AG04449 (cell line): Measurements from ENCODE around the gene KCNMA1.

Experiments used
- CTCF ChIA-PET: fragments of 350-600 bp; formaldehyde crosslinking; extraction: SDS; loops from one replicate; lab custom pipeline; 2021; ENCODE audit warnings: antibody characterized with exemption; lab: Yijun Ruan, JAX
- POLR2A ChIA-PET: fragments of 400-600, 350-600 bp; formaldehyde crosslinking; extraction: SDS; loops from one replicate; lab custom pipeline; 2020; ENCODE audit warnings: antibody characterized with exemption, inconsistent platforms; lab: Yijun Ruan, JAX
- DNase-seq: peaks from one replicate; pipeline ENCODE4 v3.0.0-alpha.2; 2010; ENCODE audit warnings: low read depth, low spot score
- H3K4me3 ChIP-seq: 2 replicates; pipeline ENCODE4 v1.5.1; 2011; ENCODE audit warnings: low read depth, mild to moderate bottlenecking, control low read depth, low read length
- TF ChIP-seq, protein P1 (sequence below): IDR thresholded peaks from one replicate; pipeline ENCODE4 v1.5.1; 2011; ENCODE audit warnings: mild to moderate bottlenecking, moderate library complexity, low read length, control low read depth, inconsistent platforms; ENCODE audit not compliant: insufficient read depth; ENCODE audit errors: missing control alignments

Gene KCNMA1

DNA sequence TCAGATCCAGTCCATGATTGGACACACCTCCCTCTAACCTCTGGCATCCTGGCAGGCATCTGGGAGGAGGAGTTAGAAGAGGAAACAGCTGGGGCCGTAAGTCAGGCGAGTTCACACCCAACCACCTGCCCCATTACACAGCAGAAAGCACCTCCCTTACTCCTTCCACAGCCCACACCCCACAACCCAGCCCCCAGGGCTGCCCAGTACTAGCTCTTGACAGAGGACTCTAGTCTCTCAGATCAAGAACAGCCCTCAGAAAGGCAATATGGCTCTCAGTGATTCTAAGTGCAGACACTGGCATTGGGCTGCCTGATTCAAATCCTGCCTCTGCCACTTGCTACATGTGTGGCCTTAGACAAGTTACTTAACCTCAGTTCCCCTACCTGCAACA, 34.1 kb downstream of the KCNMA1 start:
- DNase-seq = no peak
- no peak overlapping the region for H3K4me3 ChIP-seq
- ChIA-PET CTCF (interaction anchor here (1.0 to 2.6 kb wide), 4 partner anchors 10 to 253 kb away, joined by 3 to 8 read pairs (median 5); no protein-coding TSS in a partner anchor), POLR2A (interaction anchor here (1.0 kb wide), 1 partner anchor 38 kb away, joined by 3 read pairs; no protein-coding TSS in a partner anchor)
- TF ChIP-seq, protein P1, sequence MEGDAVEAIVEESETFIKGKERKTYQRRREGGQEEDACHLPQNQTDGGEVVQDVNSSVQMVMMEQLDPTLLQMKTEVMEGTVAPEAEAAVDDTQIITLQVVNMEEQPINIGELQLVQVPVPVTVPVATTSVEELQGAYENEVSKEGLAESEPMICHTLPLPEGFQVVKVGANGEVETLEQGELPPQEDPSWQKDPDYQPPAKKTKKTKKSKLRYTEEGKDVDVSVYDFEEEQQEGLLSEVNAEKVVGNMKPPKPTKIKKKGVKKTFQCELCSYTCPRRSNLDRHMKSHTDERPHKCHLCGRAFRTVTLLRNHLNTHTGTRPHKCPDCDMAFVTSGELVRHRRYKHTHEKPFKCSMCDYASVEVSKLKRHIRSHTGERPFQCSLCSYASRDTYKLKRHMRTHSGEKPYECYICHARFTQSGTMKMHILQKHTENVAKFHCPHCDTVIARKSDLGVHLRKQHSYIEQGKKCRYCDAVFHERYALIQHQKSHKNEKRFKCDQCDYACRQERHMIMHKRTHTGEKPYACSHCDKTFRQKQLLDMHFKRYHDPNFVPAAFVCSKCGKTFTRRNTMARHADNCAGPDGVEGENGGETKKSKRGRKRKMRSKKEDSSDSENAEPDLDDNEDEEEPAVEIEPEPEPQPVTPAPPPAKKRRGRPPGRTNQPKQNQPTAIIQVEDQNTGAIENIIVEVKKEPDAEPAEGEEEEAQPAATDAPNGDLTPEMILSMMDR = no peak

DNA sequence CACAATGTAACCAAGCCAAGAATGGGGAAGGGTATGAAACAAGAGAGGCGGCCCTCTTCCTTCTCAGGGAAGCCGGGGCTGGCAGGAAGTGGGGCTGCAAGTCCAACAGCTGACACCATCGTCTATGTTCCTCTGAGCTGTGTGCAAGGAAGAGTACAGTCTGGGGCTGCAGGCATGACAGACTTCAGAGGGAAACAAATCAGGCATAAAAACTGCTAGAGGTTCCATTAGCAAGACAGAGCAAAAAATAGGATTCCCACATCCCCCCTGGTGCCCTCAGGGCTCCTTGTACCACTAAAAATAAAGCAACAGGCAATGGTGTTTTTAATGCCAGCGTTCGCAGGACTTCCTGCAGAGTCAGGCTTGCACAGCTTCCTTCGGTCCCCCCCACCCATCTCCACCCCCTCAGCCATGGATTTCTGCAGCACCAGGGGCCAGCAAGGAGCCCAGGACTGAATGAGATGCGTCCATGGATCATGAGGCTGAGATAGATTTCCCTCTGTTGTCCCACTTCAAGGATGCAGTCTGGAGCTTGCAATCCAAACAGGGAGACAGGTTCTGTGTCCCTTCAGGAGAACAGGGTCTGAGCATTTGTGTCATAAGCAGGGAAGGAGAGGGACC, 34.6 kb downstream of the KCNMA1 start:
- POLR2A ChIA-PET = interaction anchor here (1.0 kb wide), 1 partner anchor 37 kb away, joined by 3 read pairs; no protein-coding TSS in a partner anchor
- DNase-seq = no peak
- CTCF ChIA-PET = interaction anchor here (0.7 to 2.6 kb wide), 7 partner anchors 10 to 252 kb away, joined by 3 to 8 read pairs (median 3); no protein-coding TSS in a partner anchor
- no peak overlapping the region for H3K4me3 ChIP-seq
- TF ChIP-seq, protein P1 = no peak

DNA sequence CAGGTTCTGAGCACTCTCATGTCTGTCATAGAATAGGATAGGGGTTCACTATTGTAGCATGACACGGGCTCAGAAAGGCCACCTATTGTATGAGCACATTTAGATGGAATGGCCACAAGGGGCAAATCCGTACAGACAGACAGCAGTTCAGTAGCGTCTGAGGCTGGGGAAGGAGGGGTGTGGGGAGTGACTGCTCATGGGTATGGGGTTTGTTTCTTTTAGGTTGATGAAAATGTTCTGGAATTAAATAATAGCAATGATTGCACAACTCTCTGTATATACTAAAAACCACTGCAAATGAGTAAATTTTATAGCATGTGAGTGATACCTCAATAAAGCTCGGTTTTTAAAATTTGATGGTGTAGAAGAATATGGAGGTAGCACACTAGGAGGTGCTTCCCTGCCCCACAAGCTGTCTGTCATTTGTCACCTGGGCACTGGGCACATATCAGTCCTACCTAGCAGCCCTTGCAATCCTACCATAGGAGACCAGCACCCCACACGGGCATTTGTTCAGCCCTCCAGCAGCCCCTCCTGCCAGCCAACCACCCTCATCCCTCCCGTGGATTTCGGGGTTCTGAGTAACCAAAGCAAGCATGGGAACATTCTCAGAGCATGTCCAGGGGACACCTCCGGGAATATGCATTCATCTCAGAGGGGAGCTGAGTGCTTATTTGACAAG, 35.2 kb downstream of the KCNMA1 start:
- DNase-seq = no peak
- ChIA-PET CTCF (interaction anchor here (0.7 to 2.6 kb wide), 8 partner anchors 9 to 251 kb away, joined by 3 to 8 read pairs (median 3); no protein-coding TSS in a partner anchor), POLR2A (interaction anchor here (1.0 kb wide), 1 partner anchor 37 kb away, joined by 3 read pairs; no protein-coding TSS in a partner anchor)
- TF ChIP-seq, protein P1 = peak; percentile 10
- H3K4me3 ChIP-seq = no peak overlapping the region

DNA sequence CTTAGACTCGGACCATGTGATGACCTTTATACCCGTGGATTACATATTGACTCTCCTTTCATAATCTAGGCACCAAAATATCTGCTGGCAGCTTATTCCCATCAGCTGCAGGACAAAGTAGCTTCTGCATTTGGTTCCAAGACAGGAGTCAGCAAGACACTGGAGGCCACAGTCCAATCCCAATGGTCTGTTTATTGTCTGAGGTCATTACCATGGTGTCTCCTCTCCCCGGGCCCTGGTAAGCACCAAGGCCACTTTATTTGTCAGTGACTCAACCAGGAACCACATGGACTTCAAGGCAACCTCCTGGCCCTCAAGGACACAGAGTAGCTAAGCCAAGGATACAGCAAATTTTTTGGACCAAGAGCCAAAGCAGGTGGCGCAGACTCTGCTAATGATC, 36.1 kb downstream of the KCNMA1 start:
- DNase-seq = no peak
- H3K4me3 ChIP-seq = no peak overlapping the region
- POLR2A ChIA-PET = no interaction called here
- CTCF ChIA-PET = interaction anchor here (1.1 to 1.3 kb wide), 2 partner anchors 9 to 107 kb away, joined by 3 to 4 read pairs; no protein-coding TSS in a partner anchor
- TF ChIP-seq, protein P1 = no peak

DNA sequence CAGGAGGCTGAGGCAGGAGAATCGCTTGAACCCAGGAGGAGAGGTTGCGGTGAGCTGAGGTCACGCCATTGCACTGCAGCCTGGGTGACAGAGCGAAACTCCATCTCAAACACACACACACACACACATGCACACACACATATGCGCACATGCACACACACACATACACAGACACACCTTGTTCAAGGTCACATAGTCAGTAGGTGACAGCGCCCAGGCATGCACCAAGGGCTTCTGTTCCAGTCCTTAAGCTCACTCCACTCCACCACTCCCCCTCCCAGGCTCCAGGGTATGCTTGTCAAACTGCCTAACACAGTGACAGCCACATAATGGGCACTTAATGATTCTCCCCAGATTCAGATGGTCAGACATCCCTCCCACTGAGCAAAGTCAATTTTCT, 37.0 kb downstream of the KCNMA1 start:
- POLR2A ChIA-PET = no interaction called here
- no peak overlapping the region for H3K4me3 ChIP-seq
- CTCF ChIA-PET = interaction anchor here (1.2 to 1.3 kb wide), 2 partner anchors 9 to 173 kb away, joined by 3 read pairs; no protein-coding TSS in a partner anchor
- TF ChIP-seq, protein P1 = no peak
- no peak for DNase-seq

DNA sequence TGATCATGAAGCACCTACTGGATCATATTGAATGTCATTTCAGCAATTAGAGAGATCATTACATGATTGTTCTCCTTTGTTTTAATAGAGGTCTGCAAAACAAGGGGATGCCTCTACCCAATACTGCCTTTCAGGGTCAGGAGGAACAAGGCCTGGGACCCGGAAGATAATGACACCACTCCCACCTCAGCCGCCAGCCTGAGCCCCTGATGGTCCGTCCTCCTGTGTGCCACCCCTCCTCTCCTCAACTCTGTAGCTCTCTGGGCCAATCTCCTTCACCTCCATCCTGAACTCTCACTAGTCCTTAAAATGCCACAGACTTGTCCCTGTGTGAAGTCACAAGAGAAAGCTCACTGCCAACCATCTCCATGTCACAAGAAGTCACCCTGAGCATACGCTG, 38.0 kb downstream of the KCNMA1 start:
- ChIA-PET CTCF (interaction anchor here (1.2 to 1.3 kb wide), 3 partner anchors 10 to 426 kb away, joined by 3 read pairs; no protein-coding TSS in a partner anchor), POLR2A (no interaction called here)
- TF ChIP-seq, protein P1 = no peak
- no peak for DNase-seq
- H3K4me3 ChIP-seq = no peak overlapping the region
